IPS-11a (cell line): ENCODE measurements around the gene GKN2.

Experiments used
- H3K4me3 ChIP-seq: one replicate; pipeline ENCODE4 v1.5.1; 2013; ENCODE audit warnings: low read depth, low read length, control low read depth

The GKN2 gene

GRCh38 chr2:68925295-68925896 is 27.3 kb downstream of the GKN2 start:
- no peak overlapping the region for H3K4me3 ChIP-seq

GRCh38 chr2:68921646-68922045 is 31.0 kb downstream of the GKN2 start:
- H3K4me3 ChIP-seq, result no peak overlapping the region

GRCh38 chr2:68920481-68921170 is 32.1 kb downstream of the GKN2 start:
- H3K4me3 ChIP-seq, result no peak overlapping the region

- H3K4me3 ChIP-seq, result no peak overlapping the region
Observed at GRCh38 chr2:68918497-68918896, 34.2 kb downstream of the GKN2 start.

- no peak overlapping the region for H3K4me3 ChIP-seq
Observed at GRCh38 chr2:68917034-68917718, 35.5 kb downstream of the GKN2 start.

- H3K4me3 ChIP-seq, result no peak overlapping the region
Observed at GRCh38 chr2:68916226-68916625, 36.5 kb downstream of the GKN2 start.

- H3K4me3 ChIP-seq, result no peak overlapping the region
Observed at GRCh38 chr2:68915393-68915792, 37.3 kb downstream of the GKN2 start.

- H3K4me3 ChIP-seq, result no peak overlapping the region
Observed at GRCh38 chr2:68913359-68913758, 39.3 kb downstream of the GKN2 start.

GRCh38 chr2:68912732-68913131 is 40.0 kb downstream of the GKN2 start:
- H3K4me3 ChIP-seq, result no peak overlapping the region

- no peak overlapping the region for H3K4me3 ChIP-seq
Observed at GRCh38 chr2:68912111-68912510, 40.6 kb downstream of the GKN2 start.

GRCh38 chr2:68911709-68912108 is 41.0 kb downstream of the GKN2 start:
- H3K4me3 ChIP-seq, result no peak overlapping the region

GRCh38 chr2:68911246-68911645 is 41.4 kb downstream of the GKN2 start:
- H3K4me3 ChIP-seq, result no peak overlapping the region

GRCh38 chr2:68909793-68910674 is 42.7 kb downstream of the GKN2 start:
- H3K4me3 ChIP-seq, result no peak overlapping the region

GRCh38 chr2:68908392-68908970 is 44.2 kb downstream of the GKN2 start:
- H3K4me3 ChIP-seq, result no peak overlapping the region

GRCh38 chr2:68907920-68908253 is 44.8 kb downstream of the GKN2 start:
- no peak overlapping the region for H3K4me3 ChIP-seq

GRCh38 chr2:68907232-68907919 is 45.3 kb downstream of the GKN2 start:
- H3K4me3 ChIP-seq, result no peak overlapping the region

- H3K4me3 ChIP-seq, result no peak overlapping the region
Observed at GRCh38 chr2:68906716-68907115, 46.0 kb downstream of the GKN2 start.

GRCh38 chr2:68905116-68905515 is 47.6 kb downstream of the GKN2 start:
- H3K4me3 ChIP-seq, result no peak overlapping the region

GRCh38 chr2:68901561-68901960 is 51.1 kb downstream of the GKN2 start:
- no peak overlapping the region for H3K4me3 ChIP-seq

- H3K4me3 ChIP-seq, result no peak overlapping the region
Observed at GRCh38 chr2:68901199-68901514, 51.5 kb downstream of the GKN2 start.
